TTC549 (cell line): ENCODE data around the gene PPIF.

ENCODE experiments used
- FAIRE-seq: peaks from 2 replicates; lab custom pipeline; 2012; peaks lifted over from hg19 to GRCh38; lab: Jason Lieb, UNC

The PPIF gene

GRCh38 chr10:79347226-79347893, at the start of gene PPIF:
Gene PPIF, plus strand, starts transcription at chr10:79347469. Its CDS starts 80 bp downstream, at chr10:79347549.
- no peak for FAIRE-seq

- FAIRE-seq = no peak
These were observed 48.6 kb upstream of the PPIF start for GRCh38 chr10:79298403-79299244.

GRCh38 chr10:79299397-79300241, 47.6 kb upstream of the PPIF start:
- no peak for FAIRE-seq

- FAIRE-seq = no peak
These were observed 46.6 kb upstream of the PPIF start for GRCh38 chr10:79300711-79301110.

GRCh38 chr10:79301754-79302530, 45.3 kb upstream of the PPIF start:
- no peak for FAIRE-seq

GRCh38 chr10:79303631-79304478, 43.4 kb upstream of the PPIF start:
- no peak for FAIRE-seq

GRCh38 chr10:79304479-79305087, 42.7 kb upstream of the PPIF start:
- FAIRE-seq = no peak

- no peak for FAIRE-seq
These were observed 41.8 kb upstream of the PPIF start for GRCh38 chr10:79305515-79305914.

GRCh38 chr10:79305988-79306387, 41.3 kb upstream of the PPIF start:
- FAIRE-seq = no peak

- no peak for FAIRE-seq
These were observed 40.5 kb upstream of the PPIF start for GRCh38 chr10:79306644-79307220.

GRCh38 chr10:79308016-79308415, 39.3 kb upstream of the PPIF start:
- no peak for FAIRE-seq

GRCh38 chr10:79308969-79309665, 38.2 kb upstream of the PPIF start:
- no peak for FAIRE-seq

GRCh38 chr10:79310200-79310865, 36.9 kb upstream of the PPIF start:
- FAIRE-seq = no peak

- no peak for FAIRE-seq
These were observed 36.2 kb upstream of the PPIF start for GRCh38 chr10:79310911-79311573.

GRCh38 chr10:79311581-79312407, 35.5 kb upstream of the PPIF start:
- FAIRE-seq = no peak

- FAIRE-seq = no peak
These were observed 34.6 kb upstream of the PPIF start for GRCh38 chr10:79312601-79313187.

GRCh38 chr10:79313320-79313719, 33.9 kb upstream of the PPIF start:
- no peak for FAIRE-seq
